GM12878 (cell line): ENCODE measurements around the gene NSFL1C. TPM values are rescaled to one million over a fixed set of nuclear protein-coding genes. Genes with fewer than 3 reads are reported as not detected.

Experiments
- ATAC-seq: fragments of 200-7000 bp; cut with Tn5 transposase; 3 replicates; pipeline ENCODE4 v1.9.1; 2020; ENCODE audit warnings: mild to moderate bottlenecking, moderate library complexity
- BruUV-seq: library from RNA; stranded (reverse); fragments of 400-500 nt; replicated peaks from 2 replicates; lab custom pipeline; 2021; lab: Mats Ljungman, UMichigan
- CTCF ChIA-PET: fragments of 300-600 bp; sonication (Branson Sonifier 250); formaldehyde crosslinking; extraction: SDS; loops from one replicate; lab custom pipeline; 2021; ENCODE audit warnings: inconsistent platforms; lab: Yijun Ruan, JAX
- POLR2A ChIA-PET: fragments of 350-600 bp; formaldehyde crosslinking; extraction: SDS; loops from one replicate; lab custom pipeline; 2021; ENCODE audit warnings: inconsistent platforms; lab: Charles Lee
- RAD21 ChIA-PET: fragments of 300-600 bp; sonication (Branson Sonifier 250); formaldehyde crosslinking; loops from one replicate; lab custom pipeline; 2023; ENCODE audit warnings: antibody characterized with exemption; ENCODE audit not compliant: unreplicated experiment; lab: Charles Lee
- SMC1A ChIA-PET: fragments of 300-600 bp; sonication (Branson Sonifier 250); formaldehyde crosslinking; loops from one replicate; lab custom pipeline; 2023; ENCODE audit not compliant: unreplicated experiment, uncharacterized antibody; lab: Charles Lee
- DNase-seq: peaks from one replicate; pipeline ENCODE4 v3.0.0-alpha.2; 2011; ENCODE audit warnings: low read depth, low spot score
- FAIRE-seq: peaks from 3 replicates; lab custom pipeline; 2011; peaks lifted over from hg19 to GRCh38; lab: Jason Lieb, UNC
- H2AFZ ChIP-seq: 2 replicates; pipeline ENCODE4 v1.6.0; 2011; ENCODE audit warnings: low read depth, low read length, control low read depth; ENCODE audit not compliant: control insufficient read depth
- H3K27ac ChIP-seq: 2 replicates; pipeline ENCODE4 v1.5.1; 2011; ENCODE audit warnings: control low read depth; ENCODE audit not compliant: control insufficient read depth, insufficient read depth
- H3K27me3 ChIP-seq, 2 experiments: replicated peaks in 1 of 2; 2 replicates each; pipeline versions ENCODE4 v1.6.0 to v1.6.1; 2011; ENCODE audit warnings: low read length in 1 of 2; ENCODE audit not compliant: control insufficient read depth in 2 of 2, insufficient read depth in 2 of 2
- H3K36me3 ChIP-seq, 2 experiments: 2 replicates each; pipeline ENCODE4 v1.5.1; 2011; ENCODE audit warnings: low read length in 1 of 2; ENCODE audit not compliant: control insufficient read depth in 2 of 2, insufficient read depth in 2 of 2
- H3K4me1 ChIP-seq: 2 replicates; pipeline ENCODE4 v1.6.1; 2011; ENCODE audit warnings: mild to moderate bottlenecking, low read length, moderate library complexity, mixed read lengths; ENCODE audit not compliant: control insufficient read depth, insufficient read depth
- H3K4me2 ChIP-seq: 2 replicates; pipeline ENCODE4 v1.6.0; 2011; ENCODE audit warnings: control low read depth; ENCODE audit not compliant: control insufficient read depth, insufficient read depth
- H3K4me3 ChIP-seq: fragments of 200-600 bp; sonication (generic); 2 replicates; pipeline ENCODE4 v1.5.1; 2016
- H3K79me2 ChIP-seq: 2 replicates; pipeline ENCODE4 v1.6.0; 2011; ENCODE audit warnings: low read length; ENCODE audit not compliant: control insufficient read depth, insufficient read depth
- H3K9ac ChIP-seq: 2 replicates; pipeline ENCODE4 v1.8.0; 2011; ENCODE audit warnings: low read length, control low read depth, mixed read lengths; ENCODE audit not compliant: control insufficient read depth, insufficient read depth
- H3K9me3 ChIP-seq: replicated peaks from 3 replicates; pipeline ENCODE4 v1.5.1; 2011; ENCODE audit warnings: mild to moderate bottlenecking, low read length; ENCODE audit not compliant: control insufficient read depth, insufficient read depth
- H4K20me1 ChIP-seq: 2 replicates; pipeline ENCODE4 v1.6.0; 2011; ENCODE audit not compliant: control insufficient read depth, insufficient read depth
- ASH2L ChIP-seq: fragments of 300-600, 200-600 bp; sonication (generic); IDR thresholded peaks from 2 replicates; pipeline ENCODE4 v1.6.1; 2017; ENCODE audit warnings: low read depth, mild to moderate bottlenecking, borderline replicate concordance
- CBFB ChIP-seq: IDR thresholded peaks from 2 replicates; pipeline ENCODE4 v1.6.1; 2016; ENCODE audit warnings: antibody characterized with exemption, low read depth
- EZH2 ChIP-seq: IDR thresholded peaks from 2 replicates; pipeline ENCODE4 v1.6.1; 2012; ENCODE audit warnings: low read depth, mild to moderate bottlenecking, control low read depth, inconsistent platforms, low read length, borderline replicate concordance; ENCODE audit not compliant: control insufficient read depth
- HDAC2 ChIP-seq: fragments of 200-600 bp; sonication (generic); IDR thresholded peaks from 2 replicates; pipeline ENCODE4 v1.6.1; 2017
- HDAC6 ChIP-seq: fragments of 200-600 bp; sonication (generic); IDR thresholded peaks from one replicate; pipeline ENCODE4 v1.8.0; 2017; ENCODE audit warnings: antibody characterized with exemption; ENCODE audit not compliant: unreplicated experiment
- NBN ChIP-seq: fragments of 450-650 bp; IDR thresholded peaks from 2 replicates; pipeline ENCODE4 v1.6.1; 2016
- REST ChIP-seq: IDR thresholded peaks from 2 replicates; pipeline ENCODE4 v1.6.1; 2012; ENCODE audit warnings: mild to moderate bottlenecking, low read depth, low read length
- STAT3 ChIP-seq: IDR thresholded peaks from 2 replicates; pipeline ENCODE4 v1.6.1; 2011; ENCODE audit warnings: low read depth, low read length, improper control_type of control experiment
- ZZZ3 ChIP-seq: IDR thresholded peaks from 2 replicates; pipeline ENCODE4 v1.6.1; 2011; ENCODE audit warnings: low read depth; ENCODE audit not compliant: control insufficient read depth, insufficient read length
- WGBS: methylation state at CpG from one replicate; pipeline ENCODE4 v1.1.6; 2016; ENCODE audit warnings: low lambda C conversion rate; ENCODE audit not compliant: insufficient replicate concordance, insufficient coverage; ENCODE audit errors: missing lambda C conversion rate; 5-methylcytosine and 5-hydroxymethylcytosine counted together
- in situ Hi-C: fragments of 300-500 bp; cut with MboI; formaldehyde crosslinking; loops from 9 replicates; pipeline ENCODE4 v1.14.3; 2018; ENCODE audit warnings: mixed read lengths
- intact Hi-C: fragments of 100-400 bp; cut with micrococcal nuclease; formaldehyde crosslinking; loops from one replicate; pipeline ENCODE4 v1.14.2; 2022; ENCODE audit not compliant: unreplicated experiment
- polyA plus RNA-seq, 11 experiments: library from polyadenylated mRNA; depleted of rRNA in 4 of 11; unstranded in 6 of 11; stranded (reverse) in 5 of 11; fragments of >200 nt; fragmentation: Nextera tagmentation in 4 of 11; fragmentation: Illumina TruSeq in 1 of 11; extraction: Ambion mirVana in 4 of 11; extraction: Trizol in 1 of 11; gene quantifications; 1 replicate in 1 of 11; 2 replicates in 10 of 11; pipeline versions ENCODE4 v1.2.1 to v1.2.3, GENCODE V29; 2011 to 2016; ENCODE audit warnings: inconsistent platforms in 2 of 11, missing spikeins in 2 of 11, low read depth in 1 of 11
- total RNA-seq, 4 experiments: library from RNA; depleted of rRNA in 3 of 4; stranded (reverse); fragments of >200 nt in 3 of 4; fragmentation: Illumina TruSeq in 1 of 4; extraction: Trizol in 1 of 4; gene quantifications; 2 replicates each; pipeline versions ENCODE4 v1.2.1 to v1.2.3, GENCODE V29; 2013 to 2021
- TF ChIP-seq, protein P1 (sequence below): fragments of 450-650 bp; IDR thresholded peaks from 2 replicates; pipeline ENCODE4 v1.6.1; 2017; ENCODE audit warnings: mild to moderate bottlenecking, moderate library complexity
- TF ChIP-seq, protein P2 (sequence below): IDR thresholded peaks from 2 replicates; pipeline ENCODE4 v1.6.1; 2012; ENCODE audit warnings: low read length, inconsistent platforms
- TF ChIP-seq, protein P3 (sequence below): IDR thresholded peaks from 2 replicates; pipeline ENCODE4 v1.6.1; 2012; ENCODE audit warnings: low read depth, low read length, improper control_type of control experiment

NSFL1C gene
- total and polyA plus RNA-seq, 10 of the 15 experiments (the other 5 are each of a cell fraction or from before 2014, with no cell fraction given) = 21.5 to 100 (median 38.1) TPM

DNA sequence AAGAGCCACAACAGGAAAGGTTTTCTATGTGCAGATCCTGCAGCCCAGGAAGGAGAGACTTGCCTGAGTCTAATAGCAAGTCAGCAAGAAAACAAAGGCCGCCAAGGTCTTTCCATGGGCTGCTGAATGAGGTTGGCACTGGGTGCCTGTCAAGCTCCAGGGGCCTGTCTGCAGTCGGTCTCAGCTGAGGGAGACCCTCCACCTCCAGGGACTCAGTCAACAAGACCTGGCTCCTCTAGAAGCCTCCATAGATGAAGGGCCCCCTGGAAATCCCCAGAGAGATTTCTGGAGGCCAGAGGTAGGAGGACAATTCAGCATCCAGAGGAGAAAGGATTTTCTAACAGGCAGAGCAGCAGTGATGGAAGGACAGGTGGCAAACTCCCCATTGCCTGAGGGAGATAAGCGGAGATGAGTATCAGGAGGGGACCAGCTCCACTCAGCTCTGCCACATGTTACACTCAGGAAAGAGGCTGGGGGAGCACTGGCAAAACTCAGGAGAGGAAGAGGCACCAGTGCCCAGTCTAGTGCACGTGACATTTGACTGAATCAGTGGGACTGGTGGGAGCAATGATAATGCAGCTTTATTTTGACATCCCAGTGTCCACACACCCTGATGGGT lies 40.3 kb downstream of the NSFL1C start:
- SMC1A ChIA-PET = interaction anchor here (2.2 kb wide), 1 partner anchor 10 kb away, joined by 6 read pairs; no protein-coding TSS in a partner anchor
- TF ChIP-seq, protein P1, sequence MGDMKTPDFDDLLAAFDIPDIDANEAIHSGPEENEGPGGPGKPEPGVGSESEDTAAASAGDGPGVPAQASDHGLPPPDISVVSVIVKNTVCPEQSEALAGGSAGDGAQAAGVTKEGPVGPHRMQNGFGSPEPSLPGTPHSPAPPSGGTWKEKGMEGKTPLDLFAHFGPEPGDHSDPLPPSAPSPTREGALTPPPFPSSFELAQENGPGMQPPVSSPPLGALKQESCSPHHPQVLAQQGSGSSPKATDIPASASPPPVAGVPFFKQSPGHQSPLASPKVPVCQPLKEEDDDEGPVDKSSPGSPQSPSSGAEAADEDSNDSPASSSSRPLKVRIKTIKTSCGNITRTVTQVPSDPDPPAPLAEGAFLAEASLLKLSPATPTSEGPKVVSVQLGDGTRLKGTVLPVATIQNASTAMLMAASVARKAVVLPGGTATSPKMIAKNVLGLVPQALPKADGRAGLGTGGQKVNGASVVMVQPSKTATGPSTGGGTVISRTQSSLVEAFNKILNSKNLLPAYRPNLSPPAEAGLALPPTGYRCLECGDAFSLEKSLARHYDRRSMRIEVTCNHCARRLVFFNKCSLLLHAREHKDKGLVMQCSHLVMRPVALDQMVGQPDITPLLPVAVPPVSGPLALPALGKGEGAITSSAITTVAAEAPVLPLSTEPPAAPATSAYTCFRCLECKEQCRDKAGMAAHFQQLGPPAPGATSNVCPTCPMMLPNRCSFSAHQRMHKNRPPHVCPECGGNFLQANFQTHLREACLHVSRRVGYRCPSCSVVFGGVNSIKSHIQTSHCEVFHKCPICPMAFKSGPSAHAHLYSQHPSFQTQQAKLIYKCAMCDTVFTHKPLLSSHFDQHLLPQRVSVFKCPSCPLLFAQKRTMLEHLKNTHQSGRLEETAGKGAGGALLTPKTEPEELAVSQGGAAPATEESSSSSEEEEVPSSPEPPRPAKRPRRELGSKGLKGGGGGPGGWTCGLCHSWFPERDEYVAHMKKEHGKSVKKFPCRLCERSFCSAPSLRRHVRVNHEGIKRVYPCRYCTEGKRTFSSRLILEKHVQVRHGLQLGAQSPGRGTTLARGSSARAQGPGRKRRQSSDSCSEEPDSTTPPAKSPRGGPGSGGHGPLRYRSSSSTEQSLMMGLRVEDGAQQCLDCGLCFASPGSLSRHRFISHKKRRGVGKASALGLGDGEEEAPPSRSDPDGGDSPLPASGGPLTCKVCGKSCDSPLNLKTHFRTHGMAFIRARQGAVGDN = no peak
- TF ChIP-seq, protein P2, sequence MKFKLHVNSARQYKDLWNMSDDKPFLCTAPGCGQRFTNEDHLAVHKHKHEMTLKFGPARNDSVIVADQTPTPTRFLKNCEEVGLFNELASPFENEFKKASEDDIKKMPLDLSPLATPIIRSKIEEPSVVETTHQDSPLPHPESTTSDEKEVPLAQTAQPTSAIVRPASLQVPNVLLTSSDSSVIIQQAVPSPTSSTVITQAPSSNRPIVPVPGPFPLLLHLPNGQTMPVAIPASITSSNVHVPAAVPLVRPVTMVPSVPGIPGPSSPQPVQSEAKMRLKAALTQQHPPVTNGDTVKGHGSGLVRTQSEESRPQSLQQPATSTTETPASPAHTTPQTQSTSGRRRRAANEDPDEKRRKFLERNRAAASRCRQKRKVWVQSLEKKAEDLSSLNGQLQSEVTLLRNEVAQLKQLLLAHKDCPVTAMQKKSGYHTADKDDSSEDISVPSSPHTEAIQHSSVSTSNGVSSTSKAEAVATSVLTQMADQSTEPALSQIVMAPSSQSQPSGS = no peak
- TF ChIP-seq, protein P3, sequence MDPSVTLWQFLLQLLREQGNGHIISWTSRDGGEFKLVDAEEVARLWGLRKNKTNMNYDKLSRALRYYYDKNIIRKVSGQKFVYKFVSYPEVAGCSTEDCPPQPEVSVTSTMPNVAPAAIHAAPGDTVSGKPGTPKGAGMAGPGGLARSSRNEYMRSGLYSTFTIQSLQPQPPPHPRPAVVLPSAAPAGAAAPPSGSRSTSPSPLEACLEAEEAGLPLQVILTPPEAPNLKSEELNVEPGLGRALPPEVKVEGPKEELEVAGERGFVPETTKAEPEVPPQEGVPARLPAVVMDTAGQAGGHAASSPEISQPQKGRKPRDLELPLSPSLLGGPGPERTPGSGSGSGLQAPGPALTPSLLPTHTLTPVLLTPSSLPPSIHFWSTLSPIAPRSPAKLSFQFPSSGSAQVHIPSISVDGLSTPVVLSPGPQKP = no peak
- no peak for TF ChIP-seq HDAC2
- no peak for TF ChIP-seq REST
- TF ChIP-seq NBN = no peak
- no peak for TF ChIP-seq EZH2
- TF ChIP-seq STAT3 = no peak
- TF ChIP-seq HDAC6 = no peak
- TF ChIP-seq CBFB = no peak
- TF ChIP-seq ASH2L = no peak
- TF ChIP-seq ZZZ3 = no peak

More for the DNA sequence above, 40.3 kb downstream of the NSFL1C start:
- intact Hi-C loops (no loop called here), in situ Hi-C loops (no loop called here)
- Histone ChIP-seq H3K27me3 (no peaks in the 10 kb centered on the region; a peak in 2 of 4 replicates), H2AFZ (no peak overlapping the region), H3K27ac (no peak overlapping the region), H3K4me1 (no peaks in the 10 kb centered on the region), H3K36me3 (no peaks in the 10 kb centered on the region), H4K20me1 (no peaks in the 10 kb centered on the region), H3K79me2 (no peaks in the 10 kb centered on the region), H3K4me3 (no peak overlapping the region), H3K9me3 (no peaks in the 10 kb centered on the region; the same call in 2 of the 3 replicates), H3K9ac (no peak overlapping the region), H3K4me2 (no peak overlapping the region)
- WGBS = 45% methylated on average over 4 of the region's 4 CpGs
- FAIRE-seq (no peak), DNase-seq (no peak), ATAC-seq (no peak)
- BruUV-seq = no TSS peak
- ChIA-PET RAD21 (no interaction called here), CTCF (interaction anchor here (1.0 to 1.1 kb wide), 2 partner anchors 27 to 41 kb away, joined by 3 read pairs; no protein-coding TSS in a partner anchor), POLR2A (no interaction called here)
